OCI-M2 (cell line): Measurements from ENCODE around the gene NOTUM.

Experiments used
- DNase-seq: peaks from one replicate; lab custom pipeline; 2025; ENCODE audit not compliant: unreplicated experiment; lab: John Stamatoyannopoulos, UW

Gene NOTUM

DNA sequence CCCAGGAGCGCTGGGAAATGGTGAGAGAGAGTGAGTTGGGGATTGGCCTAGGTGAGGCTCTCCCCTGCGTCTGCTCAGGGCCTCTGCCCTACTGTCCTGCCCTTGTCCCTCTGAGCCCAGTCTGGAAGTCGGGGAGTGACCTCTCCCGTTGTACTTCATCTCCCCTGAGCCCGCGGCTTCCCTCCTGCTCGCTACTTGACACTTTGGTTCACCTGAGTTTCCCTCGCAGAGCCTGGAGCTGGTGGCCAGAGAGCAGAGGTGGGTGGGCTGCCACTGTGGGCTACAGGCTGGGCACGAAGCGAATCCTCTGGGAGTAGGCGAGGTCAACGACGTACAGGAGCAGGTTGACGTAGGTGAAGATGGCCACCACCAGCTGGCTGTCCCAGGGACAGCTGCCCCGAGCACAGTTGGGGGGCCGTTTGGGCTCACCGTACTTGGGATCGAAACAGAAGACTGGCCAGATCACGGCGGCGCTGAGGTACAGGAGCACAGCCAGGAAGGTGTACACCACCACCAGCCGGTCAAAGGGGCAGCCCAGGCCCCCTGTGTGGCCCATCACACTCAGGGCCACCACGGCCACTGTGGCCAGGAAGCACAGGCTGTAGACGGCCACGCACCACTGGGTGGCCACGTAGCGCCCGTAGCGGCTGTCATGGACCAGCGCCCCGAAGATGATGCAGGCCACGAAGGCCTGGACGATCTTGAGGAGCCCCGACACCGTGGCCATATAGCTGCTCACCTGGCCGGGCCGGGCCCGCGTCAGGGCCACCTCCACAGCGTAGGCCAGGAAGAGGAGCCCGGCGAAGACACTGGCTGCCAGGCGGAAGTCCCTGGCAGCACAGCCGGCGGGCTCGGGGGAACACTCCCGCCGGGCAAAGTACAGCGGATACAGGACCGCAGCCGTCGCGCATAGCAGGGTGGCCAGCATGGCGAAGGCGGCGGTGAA, 20.2 kb downstream of the NOTUM start:
- no peak for DNase-seq

DNA sequence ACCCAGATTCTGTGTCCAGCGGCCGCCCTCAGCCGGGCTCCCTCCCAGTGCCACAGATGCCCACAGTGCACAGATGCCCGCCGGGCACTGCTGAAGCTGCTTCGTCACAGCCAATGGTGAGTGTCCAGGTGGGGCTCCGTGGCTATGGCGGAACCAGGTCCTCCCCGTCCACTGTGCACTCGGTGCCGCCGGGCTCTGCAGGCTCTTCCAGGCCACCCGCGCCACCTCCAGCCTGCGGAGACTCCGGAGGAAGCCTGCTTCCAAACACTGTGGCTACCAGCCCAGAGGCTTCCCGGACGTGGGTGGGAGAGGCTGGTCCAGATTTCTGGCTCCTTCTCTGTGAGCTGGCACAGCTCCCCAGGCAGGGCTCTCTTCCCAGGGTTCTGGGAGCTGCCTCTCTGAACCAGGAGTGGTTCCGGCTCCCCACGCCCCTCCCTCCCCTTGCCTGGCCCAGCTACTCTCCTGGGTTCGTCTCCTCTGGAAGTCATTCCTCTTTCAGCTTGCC, 21.1 kb downstream of the NOTUM start:
- DNase-seq = no peak

DNA sequence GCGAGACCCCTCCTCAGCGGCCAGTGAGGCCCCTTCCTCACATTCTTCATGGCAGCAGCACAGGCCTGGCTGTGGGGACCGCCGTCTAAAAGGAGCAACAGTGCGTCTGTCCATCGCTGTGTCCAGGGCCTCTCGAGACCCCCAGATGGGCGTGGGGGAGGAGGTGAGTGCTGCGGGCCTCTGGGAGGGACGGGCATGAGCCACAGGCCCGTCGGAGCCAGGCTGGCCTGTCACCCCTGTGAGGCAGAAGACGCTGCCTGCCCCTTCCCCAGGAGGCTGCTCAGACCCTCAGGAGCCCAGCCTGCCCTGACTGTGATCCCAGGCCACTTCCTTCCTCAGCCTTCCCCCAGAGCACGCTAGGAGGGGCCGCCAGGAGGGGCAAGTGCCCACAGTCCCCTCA, 21.8 kb downstream of the NOTUM start:
- no peak for DNase-seq

DNA sequence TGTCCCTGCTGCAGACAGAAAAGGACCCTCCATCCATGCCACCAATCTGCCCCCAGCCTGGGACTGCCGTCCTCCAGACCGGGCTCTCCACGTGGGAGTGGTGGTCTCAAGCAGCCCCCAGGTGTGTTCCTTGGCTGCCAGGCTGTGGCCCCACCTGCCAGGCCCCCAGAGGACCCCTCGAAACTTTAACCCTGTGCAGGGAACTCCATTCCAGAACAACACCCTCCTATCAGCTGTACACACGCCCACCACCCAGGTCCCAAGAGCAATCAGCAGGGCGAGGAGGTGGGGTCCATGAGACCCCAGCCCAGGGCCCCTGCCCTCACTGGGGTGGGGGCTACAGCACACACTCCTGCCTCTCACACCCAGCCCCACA, 25.3 kb downstream of the NOTUM start:
- DNase-seq = no peak

DNA sequence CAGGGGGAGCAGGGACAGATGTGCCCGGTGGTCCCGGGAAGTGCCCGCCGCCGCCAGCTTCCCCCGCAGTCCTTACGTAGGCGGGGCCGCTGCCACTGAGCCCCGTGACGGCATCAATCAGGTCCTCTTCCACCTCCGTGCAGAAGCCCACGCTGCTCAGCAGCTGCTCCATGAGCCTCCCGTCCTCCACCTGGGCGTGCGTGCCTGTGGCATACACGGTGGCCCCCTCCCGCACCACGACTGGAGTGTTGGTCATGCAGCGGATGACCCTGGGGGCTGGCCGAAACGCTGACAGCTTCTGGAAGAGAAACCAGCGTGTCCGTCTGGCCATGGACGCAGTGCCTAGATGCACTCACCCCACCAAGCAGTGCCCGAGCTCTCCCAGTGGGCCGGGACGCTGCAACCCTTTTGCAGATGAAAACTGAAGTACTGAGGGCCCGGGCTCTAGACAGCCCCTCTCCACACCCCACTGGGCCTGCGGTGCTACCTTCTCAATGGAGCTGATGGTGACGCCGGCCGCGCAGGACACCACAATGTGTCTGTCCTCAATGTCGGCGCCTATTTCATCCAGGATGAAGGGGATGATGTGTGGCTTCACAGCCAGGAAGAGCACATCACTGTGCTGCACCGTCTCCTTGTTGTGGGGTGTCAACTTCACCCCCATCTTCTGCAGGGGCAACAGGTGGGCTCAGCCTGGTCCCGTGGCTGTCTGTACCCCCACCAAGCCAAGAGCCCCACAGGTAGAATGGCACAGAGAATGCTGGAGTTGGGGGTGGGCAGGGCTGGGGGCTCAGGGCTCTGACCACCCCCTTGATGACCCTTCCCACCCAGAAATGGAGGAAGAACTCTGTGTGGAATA, 25.9 kb downstream of the NOTUM start:
- no peak for DNase-seq

DNA sequence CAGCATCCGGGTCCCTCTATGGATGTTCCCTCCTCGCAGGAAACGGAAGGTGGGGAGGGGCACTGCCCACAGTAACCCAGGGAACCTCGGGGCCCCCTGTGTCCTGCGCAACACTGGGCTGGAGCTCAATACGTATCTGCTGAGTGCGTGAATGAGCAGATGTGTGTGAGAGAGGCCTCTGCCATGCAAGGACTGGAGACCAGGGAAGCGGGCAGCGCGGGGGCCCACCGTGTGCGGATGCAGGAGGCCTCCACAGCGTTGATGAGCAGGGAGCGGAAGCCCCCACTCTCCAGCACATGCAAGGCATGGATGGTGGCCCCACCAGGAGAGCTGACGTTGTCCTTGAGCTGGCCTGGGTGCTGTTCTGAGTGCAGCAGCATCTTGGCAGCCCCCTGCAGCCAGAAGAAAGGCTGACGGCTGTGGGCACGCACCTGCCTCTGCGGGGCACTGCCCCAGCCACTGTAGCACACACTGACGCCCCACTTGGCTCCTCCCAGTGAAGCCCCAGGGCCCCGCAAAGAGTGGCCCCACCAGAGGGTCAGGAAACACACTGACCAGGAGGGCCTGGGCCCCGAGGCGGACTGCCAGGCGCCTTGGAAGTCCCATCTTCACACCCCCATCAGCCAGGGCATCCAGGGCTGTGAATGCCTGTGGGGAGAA, 26.8 kb downstream of the NOTUM start:
- DNase-seq = no peak

DNA sequence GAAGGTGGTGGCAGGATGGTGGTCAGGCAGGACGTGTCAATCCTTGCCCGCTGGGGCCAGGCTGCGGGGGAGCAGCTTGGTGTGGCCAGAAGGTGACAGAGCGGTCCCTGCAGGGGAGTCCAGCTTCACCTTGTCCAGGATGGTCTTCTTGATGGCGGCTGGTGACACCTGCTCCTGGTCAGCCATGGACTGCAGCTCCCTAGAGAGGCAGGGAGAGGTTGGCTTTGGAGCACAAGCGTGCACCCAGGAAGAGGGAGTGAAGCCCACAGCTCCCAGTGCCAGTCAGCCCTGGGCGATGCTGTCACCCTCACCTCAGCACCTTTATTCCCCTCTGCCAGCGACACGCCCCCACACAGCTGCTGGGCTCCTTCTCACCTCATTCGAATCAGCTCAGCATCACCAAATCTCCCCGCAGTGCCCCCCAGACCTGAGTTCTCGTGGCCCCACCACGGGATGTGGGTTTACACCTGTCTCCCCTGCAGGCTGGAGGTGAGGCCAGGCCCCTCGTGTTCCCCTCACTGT, 27.7 kb downstream of the NOTUM start:
- DNase-seq = no peak

DNA sequence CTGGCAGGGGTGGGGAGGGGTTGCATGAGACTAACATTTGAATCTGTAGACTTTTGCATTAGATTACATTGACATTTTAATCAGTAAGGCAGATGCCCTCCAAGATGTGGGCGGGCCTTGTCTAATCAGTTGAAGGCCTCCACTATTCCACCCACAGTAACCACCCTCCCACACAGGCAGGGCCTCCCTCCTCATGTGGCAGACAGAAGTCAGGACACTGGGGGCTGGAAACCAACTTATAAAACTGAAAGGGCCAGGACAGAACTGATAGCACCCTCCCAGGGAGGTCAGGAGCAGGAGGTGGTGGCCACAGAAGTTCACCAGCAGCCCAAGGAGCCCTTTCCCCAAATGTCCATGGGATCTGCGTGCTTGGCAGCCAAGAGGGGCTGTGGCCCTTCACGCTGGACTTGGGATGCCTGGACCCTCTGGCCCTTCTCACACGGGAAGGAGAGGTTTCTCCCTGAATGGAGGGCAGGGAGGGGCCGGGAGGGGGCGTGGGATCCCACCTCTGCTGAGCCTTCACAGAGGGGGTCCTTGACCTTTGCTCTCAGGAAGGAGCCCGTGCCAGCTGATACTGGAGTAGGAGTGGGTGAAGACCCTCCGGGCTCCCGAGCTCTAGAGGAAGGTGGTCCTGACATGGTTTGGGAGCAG, 28.5 kb downstream of the NOTUM start:
- no peak for DNase-seq

DNA sequence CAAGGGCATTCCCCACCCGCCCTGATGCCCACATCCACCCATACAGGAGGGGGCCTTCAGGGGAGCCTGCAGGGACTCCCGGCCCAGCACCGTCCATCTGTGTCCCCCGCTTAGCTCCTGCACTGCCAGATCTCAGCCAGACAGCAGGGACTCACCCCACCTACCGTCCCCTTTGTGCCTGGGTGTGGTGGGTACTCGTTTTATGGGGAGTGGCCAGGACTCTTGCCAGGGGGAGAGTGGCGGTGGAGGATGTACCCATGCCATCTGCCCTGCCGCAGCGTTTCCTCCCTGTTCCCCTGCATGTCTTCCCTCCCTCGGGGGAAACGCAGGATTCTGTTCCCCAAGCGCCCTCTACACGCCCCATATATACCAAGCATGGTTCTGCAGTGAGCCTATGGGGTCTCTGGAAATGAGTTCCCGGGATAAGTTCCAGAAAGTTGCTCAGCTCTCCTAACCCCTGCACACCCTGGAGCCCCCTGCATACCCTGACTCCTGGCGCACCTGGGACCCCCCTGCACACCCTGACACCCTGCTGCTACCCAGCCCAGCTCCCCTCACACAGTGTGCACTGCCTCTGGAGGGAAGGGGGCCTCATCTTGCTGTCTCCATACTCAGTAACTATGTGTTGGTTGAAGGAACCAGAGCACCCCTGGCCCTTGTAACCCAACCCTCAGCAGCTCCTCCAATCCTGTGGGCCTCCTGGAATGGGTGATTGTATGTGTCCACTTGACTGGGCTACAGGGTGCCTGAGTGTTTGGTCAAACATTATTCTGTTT, 29.2 kb downstream of the NOTUM start:
- no peak for DNase-seq

DNA sequence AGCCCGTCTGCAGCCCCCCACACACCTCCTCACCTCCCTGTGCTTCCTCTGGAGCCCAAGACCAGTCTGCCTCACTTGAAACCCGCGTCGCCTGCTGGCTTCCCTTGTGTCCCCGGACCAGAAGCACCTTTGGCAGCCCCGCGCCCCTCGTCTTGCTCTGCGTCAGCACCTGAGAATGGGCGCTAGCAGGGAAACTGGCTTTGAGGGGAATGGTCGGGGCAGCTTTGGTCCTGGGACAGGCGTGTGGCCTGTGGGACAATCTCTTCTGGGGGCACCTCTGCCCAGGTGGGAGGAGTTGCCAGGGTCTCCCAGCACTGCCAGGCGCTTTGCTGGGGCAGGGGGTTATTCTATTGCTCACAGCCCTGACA, 29.8 kb downstream of the NOTUM start:
- no peak for DNase-seq

DNA sequence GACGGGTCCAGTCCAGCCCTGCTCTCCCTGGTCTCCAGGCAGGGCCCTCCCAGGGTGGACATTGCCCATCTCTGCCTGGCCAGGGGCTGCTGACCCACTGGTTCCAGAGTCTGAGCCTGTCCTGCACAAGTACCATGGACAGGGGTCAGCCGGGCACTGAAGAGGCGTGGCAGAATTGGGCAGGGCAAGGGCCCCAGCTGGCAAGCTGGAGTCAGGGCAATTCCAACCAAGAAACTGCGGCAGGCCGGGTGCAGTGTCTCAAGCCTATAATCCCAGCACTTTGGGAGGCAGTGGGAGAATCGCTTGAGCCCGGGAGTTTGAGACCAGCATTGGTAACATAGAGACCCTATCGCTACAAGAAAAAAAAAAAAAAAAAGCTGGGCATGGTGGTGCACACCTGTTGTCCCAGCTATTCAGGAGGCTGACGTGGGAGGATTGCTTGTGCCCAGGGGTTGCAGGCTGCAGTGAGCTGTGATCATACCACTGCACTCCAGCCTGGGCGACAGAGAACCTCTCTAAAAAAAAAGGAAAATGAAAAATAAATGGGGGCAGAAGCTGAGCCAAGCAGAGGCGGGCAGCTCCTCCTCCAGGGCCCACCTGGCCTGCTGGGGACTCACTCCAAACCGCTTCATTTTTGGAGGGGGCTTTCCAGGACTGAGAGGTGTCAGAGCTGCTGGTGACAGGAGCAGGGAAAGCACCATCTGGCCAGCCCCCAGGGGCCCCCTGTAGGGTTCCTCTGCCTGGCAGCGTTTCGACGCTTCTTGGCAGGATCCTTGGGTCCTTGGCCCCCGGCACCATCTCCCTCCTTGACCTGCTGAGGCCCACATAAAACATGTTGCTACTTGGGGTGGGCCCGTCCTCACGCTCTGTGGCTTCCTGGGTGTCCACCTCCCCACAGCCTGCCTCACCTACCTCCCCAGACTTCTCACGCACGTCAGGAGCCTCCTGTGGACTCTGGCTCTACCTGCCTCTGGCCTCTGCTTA, 30.6 kb downstream of the NOTUM start:
- no peak for DNase-seq

DNA sequence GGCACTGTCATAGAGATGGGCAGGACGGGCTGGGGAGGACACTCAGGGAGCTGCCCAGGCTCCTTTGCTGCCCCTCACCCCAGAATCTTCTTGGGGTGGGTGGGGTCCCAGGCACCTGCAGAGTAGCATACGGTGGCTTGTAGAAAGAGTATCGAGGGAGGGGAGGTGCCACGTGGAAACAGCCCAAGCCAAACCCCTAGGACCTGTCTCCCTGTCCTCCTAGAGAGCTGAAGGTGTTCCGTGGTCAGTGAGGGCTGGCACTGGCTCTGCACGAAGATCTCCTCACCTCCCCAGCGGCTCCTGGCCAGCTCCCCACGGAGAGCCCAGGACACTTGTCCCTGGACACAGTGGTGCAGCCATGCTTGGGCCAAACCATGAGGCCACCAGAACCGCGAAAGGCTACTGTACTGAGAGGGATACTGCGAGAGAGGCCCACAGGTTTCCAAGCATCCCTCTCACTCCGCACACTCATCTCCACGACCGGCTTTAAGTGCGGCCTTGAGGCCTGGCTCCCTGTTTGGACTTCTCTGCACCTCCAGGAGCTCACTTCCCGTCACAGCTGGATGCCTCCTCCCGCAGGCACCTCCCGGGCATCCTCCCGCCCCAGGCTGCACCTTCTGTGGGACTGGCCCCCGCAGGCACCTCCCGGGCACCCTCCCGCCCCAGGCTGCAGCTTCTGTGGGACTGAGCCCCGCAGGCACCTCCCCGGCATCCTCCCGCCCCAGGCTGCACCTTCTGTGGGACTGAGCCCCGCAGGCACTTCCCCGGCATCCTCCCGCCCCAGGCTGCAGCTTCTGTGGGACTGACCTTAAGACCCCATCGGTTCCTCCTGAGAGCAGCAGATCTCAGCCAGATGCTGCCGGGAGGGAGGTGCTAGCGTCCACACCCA, 31.5 kb downstream of the NOTUM start:
- DNase-seq = no peak

DNA sequence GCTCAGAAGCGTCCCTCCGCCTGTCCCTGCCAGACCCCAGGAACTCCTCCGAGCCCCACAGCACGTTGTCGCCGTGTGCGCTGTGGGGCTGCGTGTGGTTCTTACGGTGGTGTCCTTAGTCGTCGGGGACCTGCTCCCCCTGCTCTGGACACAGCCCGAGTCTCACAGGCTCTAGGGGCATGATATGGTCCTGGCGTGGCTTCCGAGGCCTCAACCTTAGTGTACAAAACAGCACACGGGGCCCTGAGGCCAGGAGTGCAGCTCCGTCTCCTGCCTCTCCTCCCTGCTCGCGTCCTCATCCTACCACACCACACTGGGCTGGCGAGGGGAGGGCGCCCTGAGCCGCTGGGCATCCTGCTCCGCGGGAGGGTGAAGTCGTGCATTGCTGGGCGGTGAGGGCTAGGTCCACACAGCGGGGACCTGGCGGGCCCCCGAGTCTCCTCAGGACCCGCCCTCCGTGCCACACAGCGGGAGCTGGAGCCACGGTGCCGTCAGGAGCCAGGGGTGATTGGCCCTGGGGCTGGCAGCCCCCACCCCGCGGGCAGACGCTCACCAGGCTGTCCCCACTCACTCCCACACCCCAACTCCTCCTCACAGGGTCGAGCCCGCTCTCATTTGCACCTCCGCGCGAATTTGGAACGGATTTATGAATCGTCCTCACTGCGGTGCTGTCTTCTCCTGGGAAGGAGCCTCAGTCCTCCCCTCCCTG, 32.3 kb downstream of the NOTUM start:
- no peak for DNase-seq

DNA sequence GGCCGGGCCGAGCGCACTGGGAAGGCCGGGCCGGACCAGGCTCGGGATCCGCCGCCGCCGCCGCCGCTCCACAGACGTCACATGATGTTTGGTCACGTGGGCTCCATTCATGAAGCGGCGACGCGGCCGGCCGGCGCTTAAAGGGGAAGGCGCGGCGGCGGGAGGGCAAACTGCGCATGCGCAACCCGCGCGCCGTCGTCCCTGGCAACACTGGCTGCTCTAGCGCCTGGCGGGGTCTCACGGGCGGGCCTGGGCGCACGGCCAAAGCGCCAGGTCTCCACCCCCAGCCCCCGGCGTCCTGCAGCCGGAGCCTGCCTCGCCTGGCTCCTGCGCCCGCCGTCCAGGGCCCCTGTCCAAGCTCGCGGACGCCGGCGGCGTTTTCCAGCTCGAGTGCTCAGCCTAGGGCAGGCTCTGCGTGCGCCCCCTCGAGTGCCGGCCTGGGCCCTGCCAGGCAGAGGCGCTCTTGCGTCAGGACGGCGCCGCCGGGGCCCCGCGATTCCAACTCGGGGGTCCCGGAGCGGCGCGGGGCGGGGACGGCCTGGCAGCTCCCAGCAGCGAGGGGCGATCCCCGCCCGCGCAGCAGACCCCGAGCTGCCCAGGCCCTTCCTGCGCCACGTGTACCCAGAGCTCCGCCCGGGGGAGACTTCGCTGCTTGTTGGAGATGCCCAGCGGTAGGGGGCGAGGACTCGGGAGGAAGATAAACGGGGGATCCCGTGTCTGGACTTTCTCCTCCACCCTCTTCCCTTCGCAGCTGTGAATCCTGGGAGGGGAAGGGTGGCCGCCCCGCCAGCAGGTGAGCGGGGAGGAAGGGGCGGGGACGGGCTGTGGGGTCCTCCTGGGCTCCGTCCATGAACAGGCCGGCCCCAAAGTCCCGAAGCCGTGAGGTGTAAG, 33.1 kb downstream of the NOTUM start, which contains the start of gene MAFG:
Gene MAFG (minus strand): TSS at position 83 of the 891 bp plus-strand sequence. CDS start 4,550 bp downstream, outside the sequence.
- peak; percentile 58 for DNase-seq

DNA sequence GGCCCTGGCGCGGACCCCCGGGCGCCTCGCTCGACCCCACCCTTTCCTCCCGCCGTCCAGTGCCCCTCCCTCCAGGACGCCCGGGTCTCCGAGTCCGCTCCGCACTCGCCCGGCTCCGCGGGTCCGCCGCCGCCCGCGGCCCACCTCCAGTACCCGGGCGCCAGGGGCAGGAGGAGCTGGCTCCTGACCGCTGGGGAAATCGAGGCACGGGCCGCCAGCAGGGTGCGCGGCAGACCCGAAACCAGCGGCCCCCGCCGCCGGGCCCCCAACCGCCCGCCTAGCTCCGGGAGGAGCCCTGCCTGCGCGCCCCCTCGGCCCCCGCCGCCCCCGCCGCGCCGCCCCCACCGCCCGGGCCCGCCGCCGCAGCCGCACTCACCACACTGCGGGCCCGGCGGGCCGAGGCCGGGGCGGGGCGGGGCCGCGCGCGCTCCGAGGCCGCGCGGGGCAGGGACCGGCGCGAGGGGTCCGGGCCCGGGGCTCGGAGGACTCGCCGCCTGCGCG, 33.8 kb downstream of the NOTUM start:
- no peak for DNase-seq
